ENCODE data around the gene CHMP6. TPM values are rescaled to one million over a fixed set of nuclear protein-coding genes. Genes with fewer than 3 reads are reported as not detected.

CHMP6 gene
- total and polyA plus RNA-seq, 9 of the 15 experiments (the other 6 are each of a cell fraction or from before 2014, with no cell fraction given) = 0.25 to 30.4 (median 13.4) TPM

DNA sequence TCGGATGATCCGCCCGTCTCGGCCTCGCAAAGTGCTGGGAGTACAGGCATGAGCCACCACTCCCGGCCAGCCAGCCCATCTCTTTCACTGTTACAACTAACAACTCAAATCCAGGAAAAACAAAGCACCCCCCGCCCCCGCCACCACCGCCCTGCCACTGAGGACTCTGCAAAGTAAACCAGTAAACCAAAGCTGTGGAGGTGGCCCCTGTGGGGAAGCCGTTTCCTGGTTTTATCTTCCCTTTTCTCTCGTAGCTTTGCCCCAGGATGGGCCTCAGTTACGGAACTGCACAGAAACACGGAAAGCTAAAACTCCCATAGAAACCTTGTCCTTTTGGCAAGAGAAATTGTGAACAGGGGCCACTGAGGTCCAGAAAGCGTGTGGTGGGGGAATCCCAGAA lies 17.5 kb downstream of the CHMP6 start (continued):
- TF ChIP-seq, protein P1, sequence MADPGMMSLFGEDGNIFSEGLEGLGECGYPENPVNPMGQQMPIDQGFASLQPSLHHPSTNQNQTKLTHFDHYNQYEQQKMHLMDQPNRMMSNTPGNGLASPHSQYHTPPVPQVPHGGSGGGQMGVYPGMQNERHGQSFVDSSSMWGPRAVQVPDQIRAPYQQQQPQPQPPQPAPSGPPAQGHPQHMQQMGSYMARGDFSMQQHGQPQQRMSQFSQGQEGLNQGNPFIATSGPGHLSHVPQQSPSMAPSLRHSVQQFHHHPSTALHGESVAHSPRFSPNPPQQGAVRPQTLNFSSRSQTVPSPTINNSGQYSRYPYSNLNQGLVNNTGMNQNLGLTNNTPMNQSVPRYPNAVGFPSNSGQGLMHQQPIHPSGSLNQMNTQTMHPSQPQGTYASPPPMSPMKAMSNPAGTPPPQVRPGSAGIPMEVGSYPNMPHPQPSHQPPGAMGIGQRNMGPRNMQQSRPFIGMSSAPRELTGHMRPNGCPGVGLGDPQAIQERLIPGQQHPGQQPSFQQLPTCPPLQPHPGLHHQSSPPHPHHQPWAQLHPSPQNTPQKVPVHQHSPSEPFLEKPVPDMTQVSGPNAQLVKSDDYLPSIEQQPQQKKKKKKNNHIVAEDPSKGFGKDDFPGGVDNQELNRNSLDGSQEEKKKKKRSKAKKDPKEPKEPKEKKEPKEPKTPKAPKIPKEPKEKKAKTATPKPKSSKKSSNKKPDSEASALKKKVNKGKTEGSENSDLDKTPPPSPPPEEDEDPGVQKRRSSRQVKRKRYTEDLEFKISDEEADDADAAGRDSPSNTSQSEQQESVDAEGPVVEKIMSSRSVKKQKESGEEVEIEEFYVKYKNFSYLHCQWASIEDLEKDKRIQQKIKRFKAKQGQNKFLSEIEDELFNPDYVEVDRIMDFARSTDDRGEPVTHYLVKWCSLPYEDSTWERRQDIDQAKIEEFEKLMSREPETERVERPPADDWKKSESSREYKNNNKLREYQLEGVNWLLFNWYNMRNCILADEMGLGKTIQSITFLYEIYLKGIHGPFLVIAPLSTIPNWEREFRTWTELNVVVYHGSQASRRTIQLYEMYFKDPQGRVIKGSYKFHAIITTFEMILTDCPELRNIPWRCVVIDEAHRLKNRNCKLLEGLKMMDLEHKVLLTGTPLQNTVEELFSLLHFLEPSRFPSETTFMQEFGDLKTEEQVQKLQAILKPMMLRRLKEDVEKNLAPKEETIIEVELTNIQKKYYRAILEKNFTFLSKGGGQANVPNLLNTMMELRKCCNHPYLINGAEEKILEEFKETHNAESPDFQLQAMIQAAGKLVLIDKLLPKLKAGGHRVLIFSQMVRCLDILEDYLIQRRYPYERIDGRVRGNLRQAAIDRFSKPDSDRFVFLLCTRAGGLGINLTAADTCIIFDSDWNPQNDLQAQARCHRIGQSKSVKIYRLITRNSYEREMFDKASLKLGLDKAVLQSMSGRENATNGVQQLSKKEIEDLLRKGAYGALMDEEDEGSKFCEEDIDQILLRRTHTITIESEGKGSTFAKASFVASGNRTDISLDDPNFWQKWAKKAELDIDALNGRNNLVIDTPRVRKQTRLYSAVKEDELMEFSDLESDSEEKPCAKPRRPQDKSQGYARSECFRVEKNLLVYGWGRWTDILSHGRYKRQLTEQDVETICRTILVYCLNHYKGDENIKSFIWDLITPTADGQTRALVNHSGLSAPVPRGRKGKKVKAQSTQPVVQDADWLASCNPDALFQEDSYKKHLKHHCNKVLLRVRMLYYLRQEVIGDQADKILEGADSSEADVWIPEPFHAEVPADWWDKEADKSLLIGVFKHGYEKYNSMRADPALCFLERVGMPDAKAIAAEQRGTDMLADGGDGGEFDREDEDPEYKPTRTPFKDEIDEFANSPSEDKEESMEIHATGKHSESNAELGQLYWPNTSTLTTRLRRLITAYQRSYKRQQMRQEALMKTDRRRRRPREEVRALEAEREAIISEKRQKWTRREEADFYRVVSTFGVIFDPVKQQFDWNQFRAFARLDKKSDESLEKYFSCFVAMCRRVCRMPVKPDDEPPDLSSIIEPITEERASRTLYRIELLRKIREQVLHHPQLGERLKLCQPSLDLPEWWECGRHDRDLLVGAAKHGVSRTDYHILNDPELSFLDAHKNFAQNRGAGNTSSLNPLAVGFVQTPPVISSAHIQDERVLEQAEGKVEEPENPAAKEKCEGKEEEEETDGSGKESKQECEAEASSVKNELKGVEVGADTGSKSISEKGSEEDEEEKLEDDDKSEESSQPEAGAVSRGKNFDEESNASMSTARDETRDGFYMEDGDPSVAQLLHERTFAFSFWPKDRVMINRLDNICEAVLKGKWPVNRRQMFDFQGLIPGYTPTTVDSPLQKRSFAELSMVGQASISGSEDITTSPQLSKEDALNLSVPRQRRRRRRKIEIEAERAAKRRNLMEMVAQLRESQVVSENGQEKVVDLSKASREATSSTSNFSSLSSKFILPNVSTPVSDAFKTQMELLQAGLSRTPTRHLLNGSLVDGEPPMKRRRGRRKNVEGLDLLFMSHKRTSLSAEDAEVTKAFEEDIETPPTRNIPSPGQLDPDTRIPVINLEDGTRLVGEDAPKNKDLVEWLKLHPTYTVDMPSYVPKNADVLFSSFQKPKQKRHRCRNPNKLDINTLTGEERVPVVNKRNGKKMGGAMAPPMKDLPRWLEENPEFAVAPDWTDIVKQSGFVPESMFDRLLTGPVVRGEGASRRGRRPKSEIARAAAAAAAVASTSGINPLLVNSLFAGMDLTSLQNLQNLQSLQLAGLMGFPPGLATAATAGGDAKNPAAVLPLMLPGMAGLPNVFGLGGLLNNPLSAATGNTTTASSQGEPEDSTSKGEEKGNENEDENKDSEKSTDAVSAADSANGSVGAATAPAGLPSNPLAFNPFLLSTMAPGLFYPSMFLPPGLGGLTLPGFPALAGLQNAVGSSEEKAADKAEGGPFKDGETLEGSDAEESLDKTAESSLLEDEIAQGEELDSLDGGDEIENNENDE (IDR thresholded peaks at IDR 0.05; ENCODE audit: low read depth, low read length) = no peak
- no peak for TF ChIP-seq CBFA2T3 (IDR thresholded peaks at IDR 0.05)
- no peak for TF ChIP-seq MYNN (IDR thresholded peaks at IDR 0.05)
- TF ChIP-seq MYNN (CRISPR knock-in tag; IDR thresholded peaks at IDR 0.05) = no peak
- no peak for TF ChIP-seq MEF2A (IDR thresholded peaks at IDR 0.05; ENCODE audit: control insufficient read depth, low read depth, low read length)
- no peak for TF ChIP-seq MXI1 (IDR thresholded peaks at IDR 0.05; ENCODE audit: low read depth, low read length)
- no peak for TF ChIP-seq HIVEP1 (CRISPR knock-in tag; IDR thresholded peaks at IDR 0.05)
- TF ChIP-seq, protein P2, sequence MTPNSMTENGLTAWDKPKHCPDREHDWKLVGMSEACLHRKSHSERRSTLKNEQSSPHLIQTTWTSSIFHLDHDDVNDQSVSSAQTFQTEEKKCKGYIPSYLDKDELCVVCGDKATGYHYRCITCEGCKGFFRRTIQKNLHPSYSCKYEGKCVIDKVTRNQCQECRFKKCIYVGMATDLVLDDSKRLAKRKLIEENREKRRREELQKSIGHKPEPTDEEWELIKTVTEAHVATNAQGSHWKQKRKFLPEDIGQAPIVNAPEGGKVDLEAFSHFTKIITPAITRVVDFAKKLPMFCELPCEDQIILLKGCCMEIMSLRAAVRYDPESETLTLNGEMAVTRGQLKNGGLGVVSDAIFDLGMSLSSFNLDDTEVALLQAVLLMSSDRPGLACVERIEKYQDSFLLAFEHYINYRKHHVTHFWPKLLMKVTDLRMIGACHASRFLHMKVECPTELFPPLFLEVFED (CRISPR knock-in tag; conservative IDR thresholded peaks at IDR 0.05) = no peak
- no peak for TF ChIP-seq ZNF583 (CRISPR knock-in tag; IDR thresholded peaks at IDR 0.05)
- TF ChIP-seq GATAD2A (IDR thresholded peaks at IDR 0.05) = no peak
- TF ChIP-seq YBX1 (IDR thresholded peaks at IDR 0.05) = no peak
